ENCODE results near the gene VAPB. TPM values are rescaled to one million over a fixed set of nuclear protein-coding genes. Genes with fewer than 3 reads are reported as not detected.

The VAPB gene
- total and polyA plus RNA-seq, 2 of the 4 experiments (the other 2 are of a cell fraction) = 9.1 to 26.0 TPM

DNA sequence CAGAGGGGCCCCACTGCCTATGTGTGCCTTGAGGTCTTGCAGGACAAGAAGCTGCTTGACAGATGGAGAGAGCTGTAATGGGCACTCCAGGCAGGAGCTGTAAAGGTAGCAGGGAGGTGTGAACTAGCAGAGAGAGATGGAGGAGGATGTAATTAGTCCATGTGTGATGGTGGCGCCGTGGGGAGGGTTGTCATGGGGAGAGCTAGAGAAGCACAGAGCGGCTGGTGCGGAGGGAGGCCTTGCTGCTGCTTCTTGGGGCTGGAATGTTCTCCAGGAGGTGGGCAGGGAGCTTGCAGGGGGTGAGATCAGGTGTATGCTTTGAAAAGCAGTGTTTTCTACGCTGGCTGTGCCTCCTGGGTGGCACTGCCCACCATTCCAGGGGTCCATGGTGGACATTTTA lies 94.0 kb downstream of the VAPB start:
- H3K36me3 ChIP-seq (ENCODE audit: control insufficient read depth, insufficient read depth, low read length) = no peaks in the 10 kb centered on the region
- no peak overlapping the region for H4K8ac ChIP-seq (ENCODE audit: low read depth in 2 of 2, low read length in 2 of 2)
- no peak overlapping the region for H3K18ac ChIP-seq (ENCODE audit: low read depth, low read length)
- no peak overlapping the region for H2BK5ac ChIP-seq (ENCODE audit: low read depth, low read length, poor library complexity, severe bottlenecking)
- H4K91ac ChIP-seq (ENCODE audit: insufficient read depth, low read depth, low read length) = no peak overlapping the region
- dilution Hi-C loops (cut with HindIII; ENCODE audit: low sequenced_read_pairs, unreplicated experiment) = no loop called here
- H3K4me3 ChIP-seq (ENCODE audit: insufficient read depth, low read depth, low read length) = no peak overlapping the region
- BruUV-seq (replicated peaks) = no TSS peak
- H3K56ac ChIP-seq (ENCODE audit: extremely low read depth, insufficient read depth, low read length) = no peak overlapping the region
- no peak overlapping the region for H4K5ac ChIP-seq (ENCODE audit: low read depth, low read length)
- H3K4ac ChIP-seq (ENCODE audit: low read depth, low read length) = no peak overlapping the region
- H3K4me1 ChIP-seq (ENCODE audit: control insufficient read depth, insufficient read depth, low read length) = no peaks in the 10 kb centered on the region
- no peak overlapping the region for H3K27ac ChIP-seq (ENCODE audit: insufficient read depth, low read length)
- H2AK5ac ChIP-seq (ENCODE audit: low read depth, low read length) = no peak overlapping the region
- in situ Hi-C loops (cut with MboI; ENCODE audit: low sequenced_read_pairs) = no loop called here
- H3K27me3 ChIP-seq (ENCODE audit: control insufficient read depth, insufficient read depth, low read length) = no peaks in the 10 kb centered on the region
- no peak overlapping the region for H2AFZ ChIP-seq (replicated peaks; ENCODE audit: low read length, poor library complexity)
- ATAC-seq (ENCODE audit: low read depth) (no peak), DNase-seq (no peak)
- CTCF ChIA-PET = interaction anchor here (2.0 kb wide), 1 partner anchor 19 kb away, joined by 7 read pairs; no protein-coding TSS in a partner anchor
- intact Hi-C loops (cut with micrococcal nuclease) = loop anchor here (5.0 kb wide), 2 partner anchors 169 to 209 kb away; partner anchors contain the start of genes NPEPL1 and STX16
- H3K4me2 ChIP-seq (ENCODE audit: low read depth, low read length) = no peak overlapping the region
- H2BK20ac ChIP-seq (ENCODE audit: low read depth, low read length) = no peak overlapping the region
- H3K9ac ChIP-seq (ENCODE audit: low read depth, low read length) = no peak overlapping the region
- H3K9me1 ChIP-seq (ENCODE audit: insufficient read depth, low read length) = no peaks in the 10 kb centered on the region
- no peaks in the 10 kb centered on the region; the same call in 1 of the 2 replicates for H4K20me1 ChIP-seq (ENCODE audit: insufficient read depth, low read length)
- no peak for TF ChIP-seq BHLHE40 (IDR thresholded peaks at IDR 0.05; ENCODE audit: low read depth, low read length)
- TF ChIP-seq MAZ (IDR thresholded peaks at IDR 0.05; ENCODE audit: borderline replicate concordance, low read depth, low read length) = no peak
- TF ChIP-seq RFX5 (IDR thresholded peaks at IDR 0.05; ENCODE audit: low read depth, low read length) = no peak
- TF ChIP-seq, protein P1, sequence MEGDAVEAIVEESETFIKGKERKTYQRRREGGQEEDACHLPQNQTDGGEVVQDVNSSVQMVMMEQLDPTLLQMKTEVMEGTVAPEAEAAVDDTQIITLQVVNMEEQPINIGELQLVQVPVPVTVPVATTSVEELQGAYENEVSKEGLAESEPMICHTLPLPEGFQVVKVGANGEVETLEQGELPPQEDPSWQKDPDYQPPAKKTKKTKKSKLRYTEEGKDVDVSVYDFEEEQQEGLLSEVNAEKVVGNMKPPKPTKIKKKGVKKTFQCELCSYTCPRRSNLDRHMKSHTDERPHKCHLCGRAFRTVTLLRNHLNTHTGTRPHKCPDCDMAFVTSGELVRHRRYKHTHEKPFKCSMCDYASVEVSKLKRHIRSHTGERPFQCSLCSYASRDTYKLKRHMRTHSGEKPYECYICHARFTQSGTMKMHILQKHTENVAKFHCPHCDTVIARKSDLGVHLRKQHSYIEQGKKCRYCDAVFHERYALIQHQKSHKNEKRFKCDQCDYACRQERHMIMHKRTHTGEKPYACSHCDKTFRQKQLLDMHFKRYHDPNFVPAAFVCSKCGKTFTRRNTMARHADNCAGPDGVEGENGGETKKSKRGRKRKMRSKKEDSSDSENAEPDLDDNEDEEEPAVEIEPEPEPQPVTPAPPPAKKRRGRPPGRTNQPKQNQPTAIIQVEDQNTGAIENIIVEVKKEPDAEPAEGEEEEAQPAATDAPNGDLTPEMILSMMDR (conservative IDR thresholded peaks at IDR 0.05; ENCODE audit: low read depth, low read length) = no peak
- TF ChIP-seq ELK1 (IDR thresholded peaks at IDR 0.05; ENCODE audit: borderline replicate concordance, low read depth, low read length) = no peak
- TF ChIP-seq NFE2L2 (IDR thresholded peaks at IDR 0.05; ENCODE audit: low read depth, low read length) = no peak
- no peak for TF ChIP-seq CEBPB (IDR thresholded peaks at IDR 0.05; ENCODE audit: low read depth, low read length)
- no peak overlapping the region for H3K14ac ChIP-seq (replicated peaks; ENCODE audit: low read depth, low read length)
- H2BK15ac ChIP-seq (ENCODE audit: low read depth, low read length) = no peak overlapping the region
- peaks cover 12% of the 10 kb centered on the region for H3K9me3 ChIP-seq (ENCODE audit: control insufficient read depth, insufficient read depth, low read length)
- 100% methylated on average over 2 of the region's 5 CpGs; no CpG with 5 or more reads in 1 of the 2 experiments for WGBS, 2 experiments (ENCODE audit: extremely low coverage in 2 of 2, insufficient read length in 1 of 2)
- H2AK9ac ChIP-seq (replicated peaks; ENCODE audit: low read depth, low read length, poor library complexity) = no peak overlapping the region
- POLR2A ChIA-PET (ENCODE audit: unreplicated experiment) = no interaction called here
- H2BK120ac ChIP-seq (ENCODE audit: low read depth, low read length) = no peak overlapping the region
- peaks cover 0 to 6% of the 10 kb centered on the region in 2 experiments; a peak in 1 of 4 replicates for H3K79me1 ChIP-seq (ENCODE audit: low read depth in 1 of 2, low read length in 2 of 2)
- no peak overlapping the region for H3K23ac ChIP-seq (ENCODE audit: low read depth, low read length)

Measured in IMR-90 (cell line).